ENCODE results near the gene RNF44. TPM values are rescaled to one million over a fixed set of nuclear protein-coding genes. Genes with fewer than 3 reads are reported as not detected.
"Not testable (repeated sequence)": the region's sequence is repeated elsewhere in the genome, so short reads cannot be mapped to it uniquely, and the experiment has no call there.

Gene RNF44
- total RNA-seq, 2 donors from 2014 or later, result 85.3 to 88.1 TPM

DNA sequence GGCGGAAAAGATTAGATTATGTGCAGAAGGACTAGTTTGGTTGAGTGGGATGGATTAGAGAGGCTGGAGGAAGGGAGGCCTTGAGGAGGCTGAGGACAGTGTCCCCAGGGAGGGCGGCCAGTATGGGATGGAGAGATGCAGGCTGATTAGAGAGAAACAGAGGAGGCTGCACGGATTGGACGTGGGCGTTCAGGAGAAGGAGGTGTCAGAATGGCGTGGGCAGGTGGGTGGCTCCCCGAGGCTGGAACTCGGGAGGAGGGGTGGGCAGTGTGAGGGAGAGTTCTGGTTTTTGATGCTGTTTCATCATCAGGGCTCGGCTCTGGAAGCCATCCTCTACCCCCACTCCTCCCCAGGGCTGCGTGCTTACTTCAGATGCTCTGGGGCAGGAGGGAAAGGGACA lies 25.0 kb upstream of the RNF44 start:
- no peaks in the 10 kb centered on the region for H3K9me3 Mint-ChIP-seq
- H3K4me3 Mint-ChIP-seq, result no peak overlapping the region
- H3K27ac Mint-ChIP-seq, result peak overlapping the region; percentile 22
- H3K36me3 Mint-ChIP-seq (ENCODE audit: low read depth), result no peaks in the 10 kb centered on the region
- ATAC-seq (replicated peaks), result no peak
- H3K4me1 Mint-ChIP-seq, result peaks cover 18% of the 10 kb centered on the region
- peaks cover 3% of the 10 kb centered on the region for H3K27me3 Mint-ChIP-seq

- Mint-ChIP-seq H3K9me3 (no peaks in the 10 kb centered on the region), H3K27ac (no peak overlapping the region), H3K36me3 (ENCODE audit: low read depth) (no peaks in the 10 kb centered on the region), H3K4me1 (peaks cover 18% of the 10 kb centered on the region), H3K27me3 (peaks cover 3% of the 10 kb centered on the region), H3K4me3 (no peak overlapping the region)
- ATAC-seq (replicated peaks), result peak; percentile 30
Observed at GRCh38 chr5:176561259-176561658, 24.1 kb upstream of the RNF44 start.

DNA sequence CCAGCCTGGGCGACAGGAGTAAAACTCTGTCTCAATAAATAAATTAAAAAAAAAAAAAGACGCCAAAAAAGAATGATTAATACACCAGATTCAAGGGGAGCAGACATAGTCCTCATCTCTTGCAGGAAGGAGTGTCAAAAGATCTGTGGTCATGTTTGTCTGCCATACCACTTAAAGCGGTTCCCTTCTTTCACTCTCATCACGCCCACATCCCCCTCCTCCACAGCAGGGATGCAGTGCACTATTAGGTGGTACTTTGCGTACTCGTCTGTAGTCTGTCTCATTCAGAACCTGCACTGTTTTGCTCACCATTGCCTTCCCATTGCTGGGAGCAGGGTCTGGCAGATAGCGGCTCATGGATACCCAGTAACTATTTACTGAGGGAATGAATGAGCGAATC lies 23.2 kb upstream of the RNF44 start:
- H3K4me1 Mint-ChIP-seq, result peaks cover 23% of the 10 kb centered on the region
- H3K36me3 Mint-ChIP-seq (ENCODE audit: low read depth), result no peaks in the 10 kb centered on the region
- no peaks in the 10 kb centered on the region for H3K9me3 Mint-ChIP-seq
- H3K27ac Mint-ChIP-seq, result no peak overlapping the region
- peak; percentile 57 for ATAC-seq (replicated peaks)
- H3K27me3 Mint-ChIP-seq, result peaks cover 3% of the 10 kb centered on the region
- no peak overlapping the region for H3K4me3 Mint-ChIP-seq

GRCh38 chr5:176559683-176560082 lies 22.5 kb upstream of the RNF44 start:
- ATAC-seq (replicated peaks), result no peak
- Mint-ChIP-seq H3K27me3 (peaks cover 3% of the 10 kb centered on the region), H3K9me3 (no peaks in the 10 kb centered on the region), H3K4me1 (peaks cover 28% of the 10 kb centered on the region), H3K4me3 (no peak overlapping the region), H3K36me3 (ENCODE audit: low read depth) (no peaks in the 10 kb centered on the region), H3K27ac (peak overlapping the region; percentile 75)

- H3K9me3 Mint-ChIP-seq, result no peaks in the 10 kb centered on the region
- no peak overlapping the region for H3K27ac Mint-ChIP-seq
- H3K36me3 Mint-ChIP-seq (ENCODE audit: low read depth), result no peaks in the 10 kb centered on the region
- peaks cover 3% of the 10 kb centered on the region for H3K27me3 Mint-ChIP-seq
- peaks cover 28% of the 10 kb centered on the region for H3K4me1 Mint-ChIP-seq
- ATAC-seq (replicated peaks), result no peak
- H3K4me3 Mint-ChIP-seq, result no peak overlapping the region
Observed at GRCh38 chr5:176557846-176558245, 20.6 kb upstream of the RNF44 start.

GRCh38 chr5:176553260-176554085 lies 16.3 kb upstream of the RNF44 start:
- H3K4me1 Mint-ChIP-seq, result peaks cover 10% of the 10 kb centered on the region
- H3K27ac Mint-ChIP-seq, result peak overlapping the region; percentile 68
- no peaks in the 10 kb centered on the region for H3K27me3 Mint-ChIP-seq
- peak overlapping the region; percentile 37 for H3K4me3 Mint-ChIP-seq
- ATAC-seq (replicated peaks), result peak; percentile 82
- H3K9me3 Mint-ChIP-seq, result no peaks in the 10 kb centered on the region
- H3K36me3 Mint-ChIP-seq (ENCODE audit: low read depth), result no peaks in the 10 kb centered on the region

- ATAC-seq (replicated peaks), result no peak
- peak overlapping the region; percentile 68 for H3K27ac Mint-ChIP-seq
- no peaks in the 10 kb centered on the region for H3K36me3 Mint-ChIP-seq (ENCODE audit: low read depth)
- peaks cover 16% of the 10 kb centered on the region for H3K4me1 Mint-ChIP-seq
- H3K4me3 Mint-ChIP-seq, result no peak overlapping the region
- no peaks in the 10 kb centered on the region for H3K9me3 Mint-ChIP-seq
- H3K27me3 Mint-ChIP-seq, result no peaks in the 10 kb centered on the region
Observed at GRCh38 chr5:176552332-176552869, 15.2 kb upstream of the RNF44 start.

GRCh38 chr5:176550937-176551336 lies 13.7 kb upstream of the RNF44 start:
- Mint-ChIP-seq H3K4me3 (peak overlapping the region; percentile 66), H3K27ac (peak overlapping the region; percentile 61), H3K4me1 (peaks cover 14% of the 10 kb centered on the region)
- H3K36me3 Mint-ChIP-seq (ENCODE audit: low read depth); H3K27me3 Mint-ChIP-seq; ATAC-seq (replicated peaks); H3K9me3 Mint-ChIP-seq: not testable (repeated sequence)

DNA sequence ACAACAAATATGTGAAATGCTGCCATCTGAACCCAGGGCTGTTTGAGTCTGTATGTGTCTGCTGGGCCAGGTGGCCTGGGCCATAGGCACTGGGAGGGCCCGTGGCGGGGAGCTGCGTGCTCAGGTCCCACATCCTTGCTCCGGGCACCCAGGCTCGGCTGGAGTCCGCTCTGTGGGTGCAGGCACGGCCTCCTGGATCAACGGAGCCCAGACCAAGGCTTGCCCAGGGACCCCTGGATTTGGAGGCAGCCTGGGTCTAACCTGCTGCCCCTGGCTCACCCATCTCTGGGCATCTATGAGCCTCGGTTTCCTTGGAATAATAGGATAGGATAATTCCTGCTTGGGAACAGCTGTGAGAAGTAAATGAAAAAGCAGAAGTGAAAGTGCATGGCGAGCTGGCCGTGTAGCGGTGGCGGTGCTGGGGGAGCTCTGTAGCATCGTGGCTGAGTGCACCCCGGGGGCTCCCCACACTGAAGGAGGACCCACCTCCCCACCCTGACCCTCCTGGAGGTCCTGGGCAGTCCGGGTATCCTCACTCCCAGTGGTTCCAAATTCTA lies 13.2 kb upstream of the RNF44 start:
- ATAC-seq (replicated peaks), result no peak
- no peaks in the 10 kb centered on the region for H3K27me3 Mint-ChIP-seq
- H3K27ac Mint-ChIP-seq, result peak overlapping the region; percentile 61
- H3K4me1 Mint-ChIP-seq, result peaks cover 11% of the 10 kb centered on the region
- peak overlapping the region; percentile 66 for H3K4me3 Mint-ChIP-seq
- no peaks in the 10 kb centered on the region for H3K36me3 Mint-ChIP-seq (ENCODE audit: low read depth)
- H3K9me3 Mint-ChIP-seq, result no peaks in the 10 kb centered on the region

GRCh38 chr5:176549871-176550270 lies 12.7 kb upstream of the RNF44 start:
- no peaks in the 10 kb centered on the region for H3K36me3 Mint-ChIP-seq (ENCODE audit: low read depth)
- H3K4me3 Mint-ChIP-seq, result peak overlapping the region; percentile 66
- no peaks in the 10 kb centered on the region for H3K27me3 Mint-ChIP-seq
- no peak for ATAC-seq (replicated peaks)
- no peaks in the 10 kb centered on the region for H3K9me3 Mint-ChIP-seq
- H3K4me1 Mint-ChIP-seq, result peaks cover 8% of the 10 kb centered on the region
- peak overlapping the region; percentile 61 for H3K27ac Mint-ChIP-seq

GRCh38 chr5:176548967-176549444 lies 11.8 kb upstream of the RNF44 start, which contains the start of gene CDHR2:
TSS of gene CDHR2 (plus strand) at chr5:176549342. CDS start at chr5:176565353, 16,011 bp downstream.
- Mint-ChIP-seq H3K4me3 (peak within 1 kb of the TSS; percentile 66), H3K27ac (peak within 1 kb of the TSS; percentile 94), H3K36me3 (ENCODE audit: low read depth) (no peaks in the 10 kb centered on the region), H3K27me3 (no peaks in the 10 kb centered on the region), H3K4me1 (peaks cover 6% of the 10 kb centered on the region), H3K9me3 (no peaks in the 10 kb centered on the region)
- ATAC-seq (replicated peaks), result no peak

- Mint-ChIP-seq H3K36me3 (ENCODE audit: low read depth) (no peaks in the 10 kb centered on the region), H3K4me1 (peaks cover 6% of the 10 kb centered on the region), H3K27ac (peak overlapping the region; percentile 94), H3K9me3 (no peaks in the 10 kb centered on the region), H3K4me3 (no peak overlapping the region), H3K27me3 (no peaks in the 10 kb centered on the region)
- peak; percentile 64 for ATAC-seq (replicated peaks)
Observed at GRCh38 chr5:176547802-176548201, 10.6 kb upstream of the RNF44 start.

DNA sequence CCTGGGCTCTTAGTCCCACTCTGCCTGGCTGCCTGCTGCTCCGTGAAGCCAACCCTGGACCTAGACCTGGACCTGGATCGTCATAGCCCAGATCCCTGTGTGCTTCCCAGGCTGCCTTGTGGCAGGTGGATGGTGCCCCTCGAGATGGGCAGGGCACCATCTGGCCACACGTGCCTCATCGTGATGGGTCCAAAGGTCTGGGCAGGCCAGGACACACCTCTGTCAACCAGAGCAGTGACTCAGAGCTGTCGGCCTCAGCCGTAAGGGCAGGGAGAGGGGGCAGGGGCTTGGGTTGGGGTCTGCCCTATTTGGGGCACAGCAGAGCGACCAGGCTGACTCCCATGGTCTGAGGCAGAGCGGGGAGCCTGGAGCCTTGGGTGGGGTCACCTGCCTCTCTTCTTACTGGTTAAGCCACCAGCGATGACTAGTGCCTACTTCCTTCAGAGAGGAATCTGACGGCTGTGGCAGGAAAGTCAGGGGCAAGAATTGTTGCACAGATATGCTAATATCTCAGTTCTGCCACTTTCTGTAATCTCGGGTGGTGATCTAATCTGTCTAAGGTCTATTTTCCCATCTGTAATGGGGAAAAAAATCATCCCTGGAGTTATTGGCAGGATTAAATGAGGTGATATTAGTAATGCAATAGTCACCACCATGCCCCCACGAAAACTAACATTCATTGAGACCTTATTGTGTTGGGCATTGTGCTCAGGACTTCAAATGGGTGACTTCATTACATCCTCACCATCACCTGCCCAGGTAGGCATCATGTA lies 8.7 kb upstream of the RNF44 start:
- no peaks in the 10 kb centered on the region for H3K36me3 Mint-ChIP-seq (ENCODE audit: low read depth)
- ATAC-seq (replicated peaks), result no peak
- H3K27ac Mint-ChIP-seq, result peak overlapping the region; percentile 28
- H3K27me3 Mint-ChIP-seq, result no peaks in the 10 kb centered on the region
- H3K9me3 Mint-ChIP-seq, result no peaks in the 10 kb centered on the region
- H3K4me3 Mint-ChIP-seq, result no peak overlapping the region
- H3K4me1 Mint-ChIP-seq, result peaks cover 12% of the 10 kb centered on the region

DNA sequence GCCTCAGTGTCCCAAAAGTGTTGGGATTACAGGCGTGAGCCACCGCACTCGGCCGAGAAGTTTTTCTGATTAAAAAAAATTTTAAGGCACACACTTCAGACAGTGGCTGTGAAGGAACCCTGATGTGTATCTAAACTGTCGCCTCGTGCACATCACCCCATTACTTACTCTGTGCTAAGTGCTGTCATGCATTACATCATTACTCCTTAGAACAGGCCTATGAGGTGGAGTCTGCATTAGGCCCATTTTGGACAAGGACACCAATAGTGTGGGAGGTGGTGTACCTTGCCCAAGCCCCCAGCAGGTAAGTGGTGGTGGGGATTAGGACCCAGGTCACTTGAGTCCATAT lies 8.2 kb upstream of the RNF44 start:
- Mint-ChIP-seq H3K36me3 (ENCODE audit: low read depth) (no peaks in the 10 kb centered on the region), H3K27ac (no peak overlapping the region), H3K4me3 (peak overlapping the region; percentile 87), H3K27me3 (no peaks in the 10 kb centered on the region), H3K4me1 (peaks cover 12% of the 10 kb centered on the region), H3K9me3 (no peaks in the 10 kb centered on the region)
- no peak for ATAC-seq (replicated peaks)
